Bone marrow (tissue), 2 donors: ENCODE measurements around the gene SLC7A6.
A peak's percentile ranks its signal among the peaks of the same experiment; 100 is the strongest.

Source experiments
- DNase-seq, 2 donors: peaks; one replicate each; lab custom pipeline; 2025; lab: John Stamatoyannopoulos, UW

Gene SLC7A6

GRCh38 chr16:68257251-68257905, 6.9 kb upstream of the SLC7A6 start:
- DNase-seq, result peak in 1 of 2 donors; percentile 92

DNA sequence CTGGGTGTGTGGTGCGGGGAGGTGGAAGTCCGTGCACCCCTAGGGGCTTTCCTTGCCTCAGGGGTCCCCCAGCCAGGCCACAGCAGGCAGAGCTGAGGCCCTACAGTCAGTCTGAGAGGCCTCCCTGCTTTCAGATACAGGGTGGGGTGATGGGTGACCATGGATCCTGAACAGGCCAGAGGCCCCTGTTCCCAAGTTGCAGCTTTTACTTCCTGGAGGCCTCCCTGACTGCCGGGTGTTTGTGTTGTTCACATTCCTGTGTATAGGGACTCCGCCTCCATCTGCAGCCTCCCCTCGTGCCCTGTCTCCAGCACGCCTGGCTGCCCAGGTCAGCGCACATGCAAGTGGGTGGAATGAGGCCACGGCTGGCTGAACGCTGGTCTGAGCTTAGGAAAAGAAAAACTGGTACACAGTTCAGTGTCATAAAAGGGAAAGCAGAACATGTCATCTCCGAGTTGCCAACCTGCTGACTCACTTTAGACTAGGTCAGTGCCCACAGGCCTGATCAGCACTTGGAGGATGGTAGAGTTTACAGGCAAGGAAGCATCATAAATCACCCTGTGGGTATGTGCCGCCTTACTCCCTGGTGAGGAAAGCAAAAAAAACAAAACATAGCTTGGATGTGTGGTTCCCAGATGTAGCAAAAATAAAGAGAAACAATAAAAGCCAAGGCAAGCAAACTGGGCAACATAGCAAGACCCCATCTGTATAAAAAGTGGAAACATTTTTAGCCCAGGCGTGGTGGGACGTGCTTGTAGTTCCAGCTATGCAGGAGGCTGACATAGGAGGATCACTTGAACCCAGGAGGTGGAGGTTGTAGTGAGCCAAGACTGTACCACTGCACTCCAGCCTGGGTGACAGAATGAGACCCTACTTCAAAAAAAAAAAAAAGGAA, 6.2 kb upstream of the SLC7A6 start:
- DNase-seq, result peak; percentile 19 to 93

GRCh38 chr16:68259007-68259825, 5.1 kb upstream of the SLC7A6 start:
- DNase-seq, result no peak

DNA sequence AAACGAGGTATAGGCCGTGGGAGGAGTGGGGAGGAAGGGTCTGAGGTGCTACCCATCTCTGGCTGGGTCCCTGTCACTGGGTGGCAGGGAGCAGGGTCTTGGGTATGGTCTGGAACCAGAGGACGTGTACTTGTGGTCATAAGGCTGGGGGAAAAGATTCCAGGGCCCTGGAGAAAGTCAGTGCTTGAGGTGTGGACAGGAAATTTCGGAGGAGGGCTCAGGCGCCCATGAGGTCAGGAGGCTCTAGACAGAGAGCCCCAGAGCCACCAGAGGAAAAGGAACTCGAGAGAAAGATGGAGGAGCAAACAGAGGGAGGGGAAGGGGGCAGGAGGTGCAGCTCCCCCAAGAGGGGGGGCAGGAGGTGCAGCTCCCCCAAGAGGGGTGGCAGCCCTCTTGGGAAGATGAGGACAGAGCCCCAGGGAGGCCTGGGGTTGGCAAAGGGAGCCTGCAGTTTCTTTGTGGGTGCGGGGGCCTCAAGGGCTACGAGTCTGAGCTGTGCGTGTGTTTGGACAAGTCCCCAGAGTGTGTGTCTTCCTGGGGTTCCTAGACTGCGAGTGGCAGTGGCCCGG, 683 bp upstream of the SLC7A6 start:
- DNase-seq, result peak in 1 of 2 donors; percentile 37

- peak in 1 of 2 donors; percentile 22 for DNase-seq
These were observed 973 bp downstream of the SLC7A6 start for GRCh38 chr16:68265078-68265920.

DNA sequence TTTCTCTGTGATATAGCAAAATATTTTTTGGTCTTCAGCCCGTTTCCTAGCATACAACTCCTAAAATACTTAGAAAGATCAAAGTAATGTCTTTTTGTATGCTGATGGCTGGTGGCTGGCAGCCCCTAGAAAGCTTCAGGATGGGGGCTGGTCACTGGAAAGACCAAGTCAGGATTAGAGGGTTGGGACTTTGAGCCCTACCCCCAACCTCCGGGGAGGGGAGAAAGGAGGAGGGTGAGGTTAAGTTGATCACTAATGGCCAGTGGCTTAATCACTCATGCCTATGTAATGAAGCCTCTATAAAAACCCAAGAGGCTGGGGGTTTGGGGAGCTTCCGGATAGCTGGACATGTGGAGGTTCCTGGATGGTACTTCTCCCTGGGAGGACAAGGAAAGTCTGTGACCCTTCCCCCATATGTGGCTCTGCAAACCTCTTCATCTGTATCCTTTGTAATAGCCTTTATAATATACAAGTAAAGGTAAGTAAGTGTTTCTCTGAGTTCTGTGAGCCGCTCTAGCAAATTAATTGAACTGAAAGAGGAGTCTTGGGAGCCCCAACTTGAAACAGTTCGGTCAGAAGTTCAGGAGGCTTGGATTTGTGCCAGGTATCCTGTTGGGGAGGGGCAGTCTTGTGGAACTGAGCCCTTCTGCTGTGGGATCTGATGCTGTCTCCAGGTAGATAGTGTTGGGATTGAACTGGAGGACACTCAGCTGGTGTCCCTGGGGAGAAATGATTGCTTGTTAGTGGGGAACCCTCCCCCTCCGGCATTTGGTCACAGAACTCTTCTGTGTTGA, 3.5 kb downstream of the SLC7A6 start:
- DNase-seq, result no peak

DNA sequence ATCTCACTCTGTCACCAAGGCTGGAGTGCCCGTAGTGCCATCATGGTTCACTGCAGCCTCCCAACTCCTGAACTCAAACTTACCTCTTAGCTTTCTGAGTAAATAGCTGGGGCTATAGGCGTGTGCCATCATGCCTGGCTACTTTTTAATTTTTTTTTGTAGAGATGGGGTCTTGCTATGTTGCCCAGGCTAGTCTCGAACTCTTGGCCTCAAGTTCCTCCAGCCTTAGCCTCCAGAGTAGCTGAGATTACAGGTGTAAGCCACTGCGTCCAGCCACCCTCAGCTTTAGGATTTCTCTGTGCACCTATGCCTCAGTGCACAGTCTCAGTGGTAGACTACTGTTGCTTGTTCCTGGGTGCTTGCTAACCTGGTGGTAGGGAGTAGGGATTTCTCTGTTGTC, 5.5 kb downstream of the SLC7A6 start:
- DNase-seq, result no peak

- DNase-seq, result no peak
These were observed 6.0 kb downstream of the SLC7A6 start for GRCh38 chr16:68270353-68270752.

GRCh38 chr16:68272507-68273209, 8.3 kb downstream of the SLC7A6 start:
- DNase-seq, result no peak

DNA sequence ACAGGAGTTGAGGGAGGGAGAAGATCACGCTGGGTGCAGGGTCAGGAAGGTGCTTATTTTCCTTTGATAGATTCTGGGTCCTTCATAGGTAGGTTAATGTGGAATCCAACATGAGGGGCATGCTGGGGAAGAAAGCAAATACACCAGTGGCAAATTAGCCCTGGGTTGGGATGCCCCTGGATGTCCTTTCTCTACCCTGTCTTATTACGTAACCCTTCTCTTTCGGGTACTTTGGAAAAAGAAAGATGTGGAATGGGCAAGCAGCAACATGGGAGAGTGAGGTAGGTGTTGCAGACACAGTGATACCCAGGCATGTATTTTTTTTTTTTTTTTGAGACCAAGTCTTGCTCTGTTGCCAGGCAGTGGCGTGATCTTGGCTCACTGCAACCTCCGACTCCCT, 9.1 kb downstream of the SLC7A6 start:
- DNase-seq, result no peak

- DNase-seq, result no peak
These were observed 9.6 kb downstream of the SLC7A6 start for GRCh38 chr16:68273896-68274295.

DNA sequence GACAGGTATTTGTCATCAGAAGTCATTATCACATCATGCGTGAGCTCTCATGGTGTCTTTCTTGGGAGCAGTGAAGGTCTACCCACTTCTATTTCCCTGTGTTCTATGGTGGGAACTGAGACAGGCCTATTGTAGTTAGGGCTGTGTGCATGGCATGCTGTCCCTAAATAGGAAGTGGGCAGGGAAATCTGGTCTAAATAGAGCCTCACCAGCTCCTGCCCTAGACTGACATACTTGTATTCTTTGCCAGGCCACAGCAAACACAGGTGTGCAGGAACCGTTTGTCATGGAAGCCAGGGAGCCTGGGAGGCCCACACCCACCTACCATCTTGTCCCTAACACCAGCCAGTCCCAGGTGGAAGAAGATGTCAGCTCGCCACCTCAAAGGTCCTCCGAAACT, 10.1 kb downstream of the SLC7A6 start:
- DNase-seq, result no peak

DNA sequence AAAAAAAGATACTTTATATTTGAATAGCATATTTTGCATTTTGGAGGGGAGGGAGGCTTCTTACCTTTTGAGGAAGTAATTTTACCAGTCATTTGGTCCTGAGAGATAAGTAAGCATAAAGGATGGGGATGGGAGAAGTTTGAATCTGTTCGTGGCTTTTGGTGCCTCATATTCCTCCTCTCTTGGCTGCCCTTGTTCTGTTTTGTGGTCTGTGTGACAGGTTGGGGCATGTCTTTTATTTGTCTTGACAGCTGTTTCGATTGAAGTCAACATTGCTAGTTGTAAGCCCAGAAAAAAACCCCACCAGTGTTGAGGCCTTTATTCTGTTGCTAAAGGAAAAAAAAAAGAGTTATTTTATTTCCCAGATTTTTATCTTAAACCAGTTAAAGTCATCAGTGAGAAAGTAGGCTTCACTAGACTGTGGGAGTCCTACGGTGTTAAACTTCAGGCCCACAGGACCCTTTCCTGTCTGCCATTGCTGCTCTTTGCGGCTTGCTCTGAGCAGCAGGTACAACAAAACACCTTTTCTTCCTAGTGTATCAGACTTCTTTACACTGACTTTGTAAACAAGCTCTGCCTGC, 11.4 kb downstream of the SLC7A6 start:
- peak in 1 of 2 donors; percentile 42 for DNase-seq

DNA sequence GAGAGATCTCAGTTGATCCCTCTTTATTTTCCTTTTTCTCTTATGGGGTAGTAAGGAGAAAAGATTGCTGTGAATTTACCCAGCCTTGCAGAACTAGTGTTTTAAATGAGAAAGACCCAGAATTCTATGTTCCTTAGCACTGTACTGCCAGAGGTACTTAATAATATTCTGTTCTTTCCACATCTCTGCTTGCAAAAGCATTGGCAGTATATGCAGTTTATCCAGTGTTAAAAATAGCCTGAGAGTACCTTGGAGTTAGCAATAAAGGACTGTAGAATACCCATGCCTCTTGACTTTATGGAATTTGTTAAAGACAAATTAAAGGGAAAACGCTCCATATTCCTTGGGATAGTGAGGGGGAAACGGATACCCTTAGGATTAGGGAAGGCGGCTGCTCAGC, 11.9 kb downstream of the SLC7A6 start:
- DNase-seq, result no peak

DNA sequence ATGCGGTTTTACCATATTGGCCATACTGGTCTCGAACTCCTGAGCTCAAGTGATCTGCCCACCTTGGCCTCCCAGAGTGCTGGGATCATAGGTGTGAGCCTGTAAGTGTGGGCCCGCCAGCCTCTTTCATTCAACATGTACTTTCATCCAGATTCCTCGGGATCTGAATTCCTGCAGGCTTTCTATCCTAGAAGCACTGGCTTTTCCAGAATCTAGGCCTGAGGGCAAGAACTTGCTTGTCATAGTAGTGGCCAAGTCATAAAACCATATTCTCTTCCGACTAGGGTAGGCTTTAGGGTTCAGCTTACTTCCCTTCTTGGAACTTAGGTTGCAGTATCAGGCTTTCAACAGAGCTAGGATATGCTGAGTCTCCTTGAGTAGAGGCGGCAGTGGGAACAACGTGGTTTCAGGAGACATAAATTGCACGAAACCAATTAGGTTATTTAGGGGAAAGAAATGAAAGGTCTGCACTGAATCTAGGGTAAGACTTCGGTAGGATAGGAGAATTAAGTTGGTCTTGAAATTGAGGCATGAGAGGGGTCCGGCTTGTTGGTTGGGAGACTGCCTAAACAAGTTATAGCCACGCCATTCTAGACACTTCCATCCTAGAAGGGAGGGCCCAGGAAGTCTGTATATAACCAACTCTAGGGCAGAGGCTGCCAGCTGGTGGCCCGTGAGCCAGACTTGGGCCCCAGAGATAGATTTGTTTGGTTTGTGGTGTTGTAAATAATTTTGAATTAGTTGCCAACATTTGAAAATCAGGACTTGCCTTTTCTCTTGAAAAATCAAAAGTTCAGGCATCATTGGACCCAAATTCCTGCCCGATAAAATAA, 15.6 kb downstream of the SLC7A6 start:
- DNase-seq, result no peak

GRCh38 chr16:68281368-68282063, 17.2 kb downstream of the SLC7A6 start:
- DNase-seq, result no peak

DNA sequence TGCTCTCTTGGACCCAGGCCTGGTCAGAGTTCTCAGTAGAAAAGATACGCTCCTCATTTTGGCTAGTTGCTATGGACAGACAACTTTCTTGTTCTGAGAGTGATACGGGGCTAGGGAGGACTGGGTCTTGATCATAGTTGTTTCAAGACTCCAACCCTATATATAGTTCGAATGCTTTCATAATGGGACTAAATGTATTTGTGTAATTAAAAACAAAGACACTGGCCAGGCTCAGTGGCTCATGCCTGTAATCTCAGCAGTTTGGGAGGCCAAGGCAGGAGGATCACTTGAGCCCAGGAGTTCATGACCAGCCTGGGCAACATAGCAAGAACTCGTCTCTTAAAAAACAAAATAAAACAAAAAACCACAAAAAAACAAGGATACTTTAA, 17.7 kb downstream of the SLC7A6 start:
- DNase-seq, result no peak

GRCh38 chr16:68283346-68283745, 19.0 kb downstream of the SLC7A6 start:
- DNase-seq, result no peak
